Measurements from ENCODE around the gene POC1B.

Gene POC1B

GRCh38 chr12:89539426-89540223 lies 13.8 kb upstream of the POC1B start:
- no peak for TF ChIP-seq CTCF (IDR thresholded peaks at IDR 0.05; ENCODE audit: low read depth, low read length)

GRCh38 chr12:89538897-89539296 lies 13.1 kb upstream of the POC1B start:
- no peak for TF ChIP-seq CTCF (IDR thresholded peaks at IDR 0.05; ENCODE audit: low read depth, low read length)
- no peak for DNase-seq (ENCODE audit: extremely low read depth, low read depth)

More at GRCh38 chr12:89539426-89540223, 13.8 kb upstream of the POC1B start:
- DNase-seq (ENCODE audit: extremely low read depth, low read depth), result no peak

GRCh38 chr12:89537389-89537788 lies 11.5 kb upstream of the POC1B start:
- no peak for DNase-seq (ENCODE audit: extremely low read depth, low read depth)
- no peak for TF ChIP-seq CTCF (IDR thresholded peaks at IDR 0.05; ENCODE audit: low read depth, low read length)

- no peak for DNase-seq (ENCODE audit: extremely low read depth, low read depth)
- TF ChIP-seq CTCF (IDR thresholded peaks at IDR 0.05; ENCODE audit: low read depth, low read length), result peak; percentile 67
Measured at GRCh38 chr12:89529738-89530137, 3.9 kb upstream of the POC1B start.

- no peak for DNase-seq (ENCODE audit: extremely low read depth, low read depth)
- TF ChIP-seq CTCF (IDR thresholded peaks at IDR 0.05; ENCODE audit: low read depth, low read length), result no peak
Measured at GRCh38 chr12:89528434-89528833, 2.6 kb upstream of the POC1B start.

GRCh38 chr12:89525305-89525823 lies 483 bp downstream of the POC1B start:
- no peak for TF ChIP-seq CTCF (IDR thresholded peaks at IDR 0.05; ENCODE audit: low read depth, low read length)
- DNase-seq (ENCODE audit: extremely low read depth, low read depth), result no peak

- peak; percentile 64 for DNase-seq (ENCODE audit: extremely low read depth, low read depth)
- peak; percentile 71 for TF ChIP-seq CTCF (IDR thresholded peaks at IDR 0.05; ENCODE audit: low read depth, low read length)
Measured at GRCh38 chr12:89524541-89525304, 1.1 kb downstream of the POC1B start, which contains the start of gene GALNT4. Gene GALNT4 (minus strand): TSS chr12:89524796. CDS start chr12:89524549, 247 bp downstream.
